Gastrocnemius medialis (tissue), 4 donors: Measurements from ENCODE around the gene SUV39H1.

ENCODE experiments used
- CTCF ChIP-seq, 5 experiments: fragments of 450-650 bp in 3 of 5; fragments of 200-600 bp in 2 of 5; sonication (generic) in 2 of 5; IDR thresholded peaks in 4 of 5; conservative IDR thresholded peaks in 1 of 5; 1 replicate in 4 of 5; 2 replicates in 1 of 5; pipeline ENCODE4 v1.5.1; 2016 to 2019; ENCODE audit warnings: antibody characterized with exemption in 5 of 5, mild to moderate bottlenecking in 3 of 5, moderate library complexity in 3 of 5
- POLR2A ChIP-seq, 2 donors: fragments of 450-650 bp; IDR thresholded peaks; one replicate each; pipeline ENCODE4 v1.6.1; 2017; ENCODE audit warnings: antibody characterized with exemption in 2 of 2, mild to moderate bottlenecking in 2 of 2, moderate library complexity in 2 of 2

GRCh38 chrX:48683411-48683982 is 13.0 kb upstream of the SUV39H1 start, which contains the start of gene WAS:
- TF ChIP-seq CTCF (IDR thresholded peaks at IDR 0.05 in 4 of 5, conservative IDR thresholded peaks at IDR 0.05 in 1 of 5): no peak
- no peak for TF ChIP-seq POLR2A (IDR thresholded peaks at IDR 0.05)
